ENCODE data around the gene IZUMO4. TPM values are rescaled to one million over a fixed set of nuclear protein-coding genes. Genes with fewer than 3 reads are reported as not detected.

The IZUMO4 gene
- total RNA-seq, 2 experiments from 2014 or later, result 17.4 to 17.9 TPM

DNA sequence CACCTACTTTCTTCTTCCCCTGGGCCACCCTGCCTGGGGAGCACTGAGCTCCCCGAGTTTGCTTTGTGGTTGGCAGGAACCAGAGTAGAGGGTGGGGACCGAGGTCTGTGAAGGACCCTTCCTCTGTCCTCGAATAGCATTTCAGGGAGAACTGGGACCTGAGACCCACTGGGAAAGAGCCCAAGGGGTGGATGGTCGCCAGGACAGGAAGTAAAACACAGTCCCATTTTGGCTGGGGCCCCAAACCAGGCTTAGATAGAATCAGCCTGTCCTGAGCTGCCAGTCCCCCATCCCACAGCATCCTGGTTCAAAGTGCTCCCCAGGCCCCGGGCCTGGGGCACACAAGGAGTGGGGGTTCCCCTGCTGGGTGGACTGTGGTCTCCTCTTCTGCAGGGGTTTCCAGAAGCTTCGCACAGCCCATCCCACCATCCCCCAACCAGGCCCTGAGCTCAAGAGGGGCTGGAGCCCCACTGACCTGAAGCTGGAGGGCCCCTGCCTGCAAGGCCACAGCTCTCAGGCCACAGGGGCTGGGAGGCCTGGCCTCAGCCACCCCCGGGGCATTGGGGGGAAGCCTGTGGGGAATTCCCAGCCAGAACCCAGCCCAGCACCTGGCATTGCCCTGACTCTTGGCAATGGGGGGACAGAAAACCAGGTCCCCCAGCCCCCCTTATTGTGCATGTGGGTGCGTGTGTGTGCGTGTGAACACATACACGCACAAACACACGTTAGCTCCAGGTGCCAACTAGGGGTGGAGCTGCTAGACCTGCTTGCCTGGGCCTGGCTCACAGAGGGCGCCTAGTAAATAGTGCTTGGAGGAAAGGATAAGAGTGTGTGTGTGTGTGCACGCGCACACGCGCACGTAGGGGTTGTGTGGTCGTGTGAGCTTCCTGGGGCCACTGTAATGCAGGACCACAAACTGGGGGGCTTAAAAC, 44.7 kb upstream of the IZUMO4 start:
- peak overlapping the region; percentile 94 for H3K4me3 Mint-ChIP-seq

DNA sequence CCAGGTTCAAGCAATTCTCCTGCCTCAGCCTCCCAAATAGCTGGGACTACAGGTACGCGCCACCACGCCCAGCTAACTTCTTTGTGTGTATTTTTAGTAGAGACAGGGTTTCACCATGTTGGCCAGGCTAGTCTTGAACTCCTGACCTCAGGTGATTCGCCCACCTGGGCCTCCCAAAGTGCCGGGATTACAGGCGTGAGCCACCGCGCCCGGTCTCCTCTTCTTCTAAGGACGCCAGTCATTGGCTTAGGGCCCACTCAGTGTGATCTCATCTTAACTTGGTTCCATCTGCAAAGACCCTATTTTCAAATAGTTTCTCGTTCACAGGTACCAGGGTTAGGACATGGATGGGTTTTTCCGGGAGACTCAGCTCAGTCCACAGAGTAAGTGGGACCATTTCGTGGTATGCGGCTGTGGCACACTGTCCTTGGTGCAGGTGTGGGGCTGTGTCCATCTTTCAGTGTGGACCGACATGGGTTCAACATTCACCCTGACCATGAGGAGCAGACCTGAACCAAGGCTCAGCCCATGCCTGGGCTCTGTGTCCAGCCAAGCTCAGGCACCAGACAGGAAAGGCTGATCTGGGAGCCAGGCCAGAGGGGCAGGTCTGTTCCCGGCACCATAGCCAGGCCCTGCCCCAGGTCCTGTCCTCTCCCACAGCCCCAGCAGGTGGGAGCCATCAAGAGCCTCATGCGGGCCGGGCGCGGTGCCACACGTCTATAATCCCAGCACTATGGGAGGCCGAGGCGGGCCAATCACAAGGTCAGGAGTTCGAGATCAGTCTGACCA, 42.9 kb upstream of the IZUMO4 start:
- H3K4me3 Mint-ChIP-seq, result peak overlapping the region; percentile 34
- Histone ChIP-seq H3K4me3 (ENCODE audit: low read length) (no peak overlapping the region), H3K36me3 (ENCODE audit: insufficient read depth, low read length) (peaks cover 9% of the 10 kb centered on the region), H3K27me3 (ENCODE audit: control insufficient read depth in 1 of 2, insufficient read depth in 2 of 2, low read length in 2 of 2) (no peaks in the 10 kb centered on the region), H3K9me3 (ENCODE audit: control insufficient read depth in 1 of 2, insufficient read depth in 1 of 2, low read length in 2 of 2) (no peaks in the 10 kb centered on the region), H3K4me1 (ENCODE audit: insufficient read depth, low read length) (peaks cover 78% of the 10 kb centered on the region), H3K27ac (ENCODE audit: low read depth in 1 of 2, low read length in 2 of 2) (peak overlapping the region in 1 of 2 donors; percentile 10)
- intact Hi-C loops (cut with DNase I, micrococcal nuclease), result loop anchor here (5.0 kb wide), 1 partner anchor 36 kb away; the partner anchor contains the start of gene BTBD2 (in 2 of the 2)
- TF ChIP-seq, protein P1, sequence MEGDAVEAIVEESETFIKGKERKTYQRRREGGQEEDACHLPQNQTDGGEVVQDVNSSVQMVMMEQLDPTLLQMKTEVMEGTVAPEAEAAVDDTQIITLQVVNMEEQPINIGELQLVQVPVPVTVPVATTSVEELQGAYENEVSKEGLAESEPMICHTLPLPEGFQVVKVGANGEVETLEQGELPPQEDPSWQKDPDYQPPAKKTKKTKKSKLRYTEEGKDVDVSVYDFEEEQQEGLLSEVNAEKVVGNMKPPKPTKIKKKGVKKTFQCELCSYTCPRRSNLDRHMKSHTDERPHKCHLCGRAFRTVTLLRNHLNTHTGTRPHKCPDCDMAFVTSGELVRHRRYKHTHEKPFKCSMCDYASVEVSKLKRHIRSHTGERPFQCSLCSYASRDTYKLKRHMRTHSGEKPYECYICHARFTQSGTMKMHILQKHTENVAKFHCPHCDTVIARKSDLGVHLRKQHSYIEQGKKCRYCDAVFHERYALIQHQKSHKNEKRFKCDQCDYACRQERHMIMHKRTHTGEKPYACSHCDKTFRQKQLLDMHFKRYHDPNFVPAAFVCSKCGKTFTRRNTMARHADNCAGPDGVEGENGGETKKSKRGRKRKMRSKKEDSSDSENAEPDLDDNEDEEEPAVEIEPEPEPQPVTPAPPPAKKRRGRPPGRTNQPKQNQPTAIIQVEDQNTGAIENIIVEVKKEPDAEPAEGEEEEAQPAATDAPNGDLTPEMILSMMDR (IDR thresholded peaks at IDR 0.05), result no peak
- peaks cover 47% of the 10 kb centered on the region for H3K4me1 Mint-ChIP-seq (ENCODE audit: low read depth)
- CTCF ChIA-PET, result interaction anchor here (1.9 to 2.7 kb wide), 2 partner anchors 16 to 42 kb away, joined by 4 to 16 read pairs; partner anchors contain the start of gene MOB3A
- H3K27me3 Mint-ChIP-seq, result no peaks in the 10 kb centered on the region
- H3K27ac Mint-ChIP-seq, result peak overlapping the region; percentile 93
- H3K36me3 Mint-ChIP-seq (ENCODE audit: low read depth), result peaks cover 13% of the 10 kb centered on the region
- ATAC-seq (ENCODE audit: poor library complexity), result no peak
- POLR2A ChIA-PET, result interaction anchor here (0.5 to 2.9 kb wide), 4 partner anchors 21 to 347 kb away, joined by 3 to 12 read pairs (median 3); no protein-coding TSS in a partner anchor
- peak in 1 of 14 experiments; percentile 28 for DNase-seq
- no peaks in the 10 kb centered on the region for H3K9me3 Mint-ChIP-seq

More for the DNA sequence above, 44.7 kb upstream of the IZUMO4 start:
- H3K4me1 Mint-ChIP-seq (ENCODE audit: low read depth), result peaks cover 42% of the 10 kb centered on the region
- H3K4me1 ChIP-seq (ENCODE audit: insufficient read depth, low read length), result peaks cover 78% of the 10 kb centered on the region
- H3K9me3 Mint-ChIP-seq, result no peaks in the 10 kb centered on the region
- H3K27me3 ChIP-seq (ENCODE audit: control insufficient read depth in 1 of 2, insufficient read depth in 2 of 2, low read length in 2 of 2), result no peaks in the 10 kb centered on the region
- TF ChIP-seq, protein P1 (IDR thresholded peaks at IDR 0.05), result no peak
- peak; percentile 30 for ATAC-seq (ENCODE audit: poor library complexity)
- ChIA-PET POLR2A (interaction anchor here (0.6 to 3.7 kb wide), 21 partner anchors 10 to 427 kb away, joined by 3 to 27 read pairs (median 3); partner anchors contain the start of genes IZUMO4 and MOB3A), CTCF (interaction anchor here (0.7 to 2.7 kb wide), 5 partner anchors 9 to 106 kb away, joined by 3 to 16 read pairs (median 3); partner anchors contain the start of gene MOB3A)
- peak in 9 of 14 experiments; percentile 34 to 90 (median 57) for DNase-seq
- no peaks in the 10 kb centered on the region for H3K27me3 Mint-ChIP-seq
- H3K9me3 ChIP-seq (ENCODE audit: control insufficient read depth in 1 of 2, insufficient read depth in 1 of 2, low read length in 2 of 2), result no peaks in the 10 kb centered on the region
- intact Hi-C loops (cut with DNase I, micrococcal nuclease), result loop anchor here (1.0 to 5.0 kb wide), 4 partner anchors 9 to 44 kb away; partner anchors contain the start of genes BTBD2 (in 2 of the 2), IZUMO4 (in 1 of the 2) and MOB3A (in 1 of the 2)
- H3K27ac ChIP-seq (ENCODE audit: low read depth in 1 of 2, low read length in 2 of 2), result peak overlapping the region; percentile 72 to 87
- H3K36me3 Mint-ChIP-seq (ENCODE audit: low read depth), result peaks cover 22% of the 10 kb centered on the region
- peak overlapping the region; percentile 93 for H3K27ac Mint-ChIP-seq
- H3K4me3 ChIP-seq (ENCODE audit: low read length), result peak overlapping the region; percentile 34
- peaks cover 27% of the 10 kb centered on the region for H3K36me3 ChIP-seq (ENCODE audit: insufficient read depth, low read length)

DNA sequence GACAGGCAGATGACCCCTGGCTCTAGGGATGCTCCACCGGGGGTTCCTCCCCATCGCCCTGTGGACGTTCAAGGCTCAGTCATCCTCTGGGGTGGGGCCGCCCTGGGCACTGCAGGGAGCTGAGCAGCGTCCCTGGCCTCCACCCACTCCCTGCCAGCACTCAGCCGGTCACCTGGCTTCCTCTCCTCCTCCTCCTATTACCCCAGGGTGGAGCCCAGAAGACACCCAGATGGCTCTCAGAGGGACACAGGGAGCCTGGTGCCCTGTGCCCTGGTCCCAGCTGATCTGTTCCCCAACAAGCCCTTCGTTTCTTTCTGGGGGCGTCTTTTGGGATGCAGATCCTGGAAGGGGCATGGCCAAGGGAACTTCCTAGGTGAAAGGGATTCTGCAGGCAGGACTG, 42.0 kb upstream of the IZUMO4 start:
- TF ChIP-seq, protein P1 (IDR thresholded peaks at IDR 0.05), result no peak
- H3K27ac Mint-ChIP-seq, result peak overlapping the region; percentile 83
- CTCF ChIA-PET, result no interaction called here
- H3K4me1 ChIP-seq (ENCODE audit: insufficient read depth, low read length), result peaks cover 78% of the 10 kb centered on the region
- H3K27me3 ChIP-seq (ENCODE audit: control insufficient read depth in 1 of 2, insufficient read depth in 2 of 2, low read length in 2 of 2), result no peaks in the 10 kb centered on the region
- POLR2A ChIA-PET, result interaction anchor here (1.3 kb wide), 1 partner anchor 30 kb away, joined by 3 read pairs; no protein-coding TSS in a partner anchor
- H3K4me3 ChIP-seq (ENCODE audit: low read length), result no peak overlapping the region
- H3K36me3 Mint-ChIP-seq (ENCODE audit: low read depth), result peaks cover 4% of the 10 kb centered on the region
- H3K9me3 Mint-ChIP-seq, result no peaks in the 10 kb centered on the region
- ATAC-seq (ENCODE audit: poor library complexity) (no peak), DNase-seq (no peak)
- peaks cover 2% of the 10 kb centered on the region for H3K36me3 ChIP-seq (ENCODE audit: insufficient read depth, low read length)
- peak overlapping the region; percentile 70 for H3K4me3 Mint-ChIP-seq
- H3K4me1 Mint-ChIP-seq (ENCODE audit: low read depth), result peaks cover 49% of the 10 kb centered on the region
- no peaks in the 10 kb centered on the region for H3K9me3 ChIP-seq (ENCODE audit: control insufficient read depth in 1 of 2, insufficient read depth in 1 of 2, low read length in 2 of 2)
- H3K27me3 Mint-ChIP-seq, result no peaks in the 10 kb centered on the region
- H3K27ac ChIP-seq (ENCODE audit: low read depth in 1 of 2, low read length in 2 of 2), result peak overlapping the region in 1 of 2 donors; percentile 10
- intact Hi-C loops (cut with DNase I, micrococcal nuclease), result loop anchor here (5.0 kb wide), 1 partner anchor 37 kb away; the partner anchor contains the start of gene BTBD2 (in 2 of the 2)
